ENCODE results near the gene GSTO1. TPM values are rescaled to one million over a fixed set of nuclear protein-coding genes. Genes with fewer than 3 reads are reported as not detected.
A peak's percentile ranks its signal among the peaks of the same experiment; 100 is the strongest.

GSTO1 gene
- total and polyA plus RNA-seq, 2 of the 13 experiments (the other 11 are each of a cell fraction or from before 2014, with no cell fraction given): 228 to 300 TPM

GRCh38 chr10:104264783-104265182 lies 10.1 kb downstream of the GSTO1 start (continued):
- TF ChIP-seq ZNF333 (CRISPR knock-in tag; IDR thresholded peaks at IDR 0.05; ENCODE audit: borderline replicate concordance): no peak
- peak; percentile 43; the same call in 1 of the 2 replicates for TF ChIP-seq HNF4G (IDR thresholded peaks at IDR 0.05; ENCODE audit: borderline replicate concordance, low read depth, low read length)
- no peak for TF ChIP-seq HNF4G (CRISPR knock-in tag; IDR thresholded peaks at IDR 0.05; ENCODE audit: borderline replicate concordance, low read depth)
- peak; percentile 42; the same call in 1 of the 2 replicates for TF ChIP-seq AHDC1 (CRISPR knock-in tag; IDR thresholded peaks at IDR 0.05; ENCODE audit: borderline replicate concordance)
- TF ChIP-seq ATF2 (CRISPR knock-in tag; IDR thresholded peaks at IDR 0.05): no peak
- no peak for TF ChIP-seq DMTF1 (CRISPR knock-in tag; IDR thresholded peaks at IDR 0.05)
- no peak for TF ChIP-seq ZBTB34 (CRISPR knock-in tag; IDR thresholded peaks at IDR 0.05)
- TF ChIP-seq HNRNPL (IDR thresholded peaks at IDR 0.05; ENCODE audit: low read depth, low read length): no peak
- TF ChIP-seq ZNF510 (CRISPR knock-in tag; IDR thresholded peaks at IDR 0.05; ENCODE audit: low read depth): no peak
- 0 out of 2 replicates have a peak, but pooled peaks have one; percentile 40 for TF ChIP-seq MIXL1 (CRISPR knock-in tag; IDR thresholded peaks at IDR 0.05)
- TF ChIP-seq ARNTL (CRISPR knock-in tag; IDR thresholded peaks at IDR 0.05): no peak
- no peak for TF ChIP-seq ZNF562 (CRISPR knock-in tag; IDR thresholded peaks at IDR 0.05; ENCODE audit: borderline replicate concordance)
- no peak for TF ChIP-seq ZNF446 (CRISPR knock-in tag; IDR thresholded peaks at IDR 0.05)
- no peak for TF ChIP-seq ZUFSP (CRISPR knock-in tag; IDR thresholded peaks at IDR 0.05; ENCODE audit: borderline replicate concordance)
- TF ChIP-seq SALL1 (CRISPR knock-in tag; IDR thresholded peaks at IDR 0.05): peak; percentile 25; the same call in 1 of the 2 replicates

Data from HepG2 (cell line).